HuH-7 (cell line): ENCODE measurements around the gene STXBP5L.
"Not testable (repeated sequence)": the region's sequence is repeated elsewhere in the genome, so short reads cannot be mapped to it uniquely, and the experiment has no call there.

Source experiments
- DNase-seq: peaks from one replicate; pipeline ENCODE4 v3.0.0; 2011; ENCODE audit warnings: low spot score

STXBP5L gene

GRCh38 chr3:121230194-121230593 lies 322.2 kb downstream of the STXBP5L start:
- DNase-seq: not testable (repeated sequence)

- DNase-seq: no peak
These were observed 323.9 kb downstream of the STXBP5L start for GRCh38 chr3:121231872-121232271.

GRCh38 chr3:121232309-121233225 lies 324.6 kb downstream of the STXBP5L start:
- no peak for DNase-seq

GRCh38 chr3:121243208-121243607 lies 335.2 kb downstream of the STXBP5L start:
- no peak for DNase-seq

GRCh38 chr3:121252676-121253075 lies 344.7 kb downstream of the STXBP5L start:
- DNase-seq: no peak

- no peak for DNase-seq
These were observed 361.4 kb downstream of the STXBP5L start for GRCh38 chr3:121269389-121269788.

GRCh38 chr3:121274411-121274810 lies 366.4 kb downstream of the STXBP5L start:
- DNase-seq: no peak

GRCh38 chr3:121295452-121295851 lies 387.4 kb downstream of the STXBP5L start:
- no peak for DNase-seq

GRCh38 chr3:121295979-121296378 lies 388.0 kb downstream of the STXBP5L start:
- DNase-seq: no peak

- DNase-seq: no peak
These were observed 416.3 kb downstream of the STXBP5L start for GRCh38 chr3:121324320-121324719.

GRCh38 chr3:121330118-121330517 lies 422.1 kb downstream of the STXBP5L start:
- no peak for DNase-seq

GRCh38 chr3:121330634-121331033 lies 422.6 kb downstream of the STXBP5L start:
- DNase-seq: no peak

GRCh38 chr3:121355960-121356359 lies 448.0 kb downstream of the STXBP5L start:
- DNase-seq: not testable (repeated sequence)

GRCh38 chr3:121362035-121362734 lies 454.2 kb downstream of the STXBP5L start:
- DNase-seq: no peak

GRCh38 chr3:121388308-121388707 lies 480.3 kb downstream of the STXBP5L start:
- DNase-seq: not testable (repeated sequence)

- not testable (repeated sequence) for DNase-seq
These were observed 488.0 kb downstream of the STXBP5L start for GRCh38 chr3:121395967-121396366.

GRCh38 chr3:121398051-121398450 lies 490.0 kb downstream of the STXBP5L start:
- not testable (repeated sequence) for DNase-seq

GRCh38 chr3:121399820-121400219 lies 491.8 kb downstream of the STXBP5L start:
- no peak for DNase-seq

- DNase-seq: no peak
These were observed 497.6 kb downstream of the STXBP5L start for GRCh38 chr3:121405631-121406030.

- DNase-seq: no peak
These were observed 503.5 kb downstream of the STXBP5L start for GRCh38 chr3:121411523-121411922.

- no peak for DNase-seq
These were observed 506.9 kb downstream of the STXBP5L start for GRCh38 chr3:121414924-121415323.

- no peak for DNase-seq
These were observed 510.2 kb downstream of the STXBP5L start for GRCh38 chr3:121418182-121418581.

- no peak for DNase-seq
These were observed 516.5 kb downstream of the STXBP5L start for GRCh38 chr3:121424549-121424948.
